Spinal cord (tissue), 10 donors: ENCODE data around the gene CNOT2. TPM values are rescaled to one million over a fixed set of nuclear protein-coding genes. Genes with fewer than 3 reads are reported as not detected.

Experiments used
- DNase-seq, 6 donors: peaks; one replicate each; pipeline versions ENCODE4 v3.0.0 to v3.0.0-alpha.2; 2013 to 2015; ENCODE audit warnings: low spot score in 6 of 6, low read depth in 4 of 6
- H3K27ac ChIP-seq: one replicate; pipeline ENCODE4 v1.5.1; 2013; ENCODE audit warnings: low read depth, low read length, control low read depth
- H3K27me3 ChIP-seq: one replicate; pipeline ENCODE4 v1.6.1; 2013; ENCODE audit warnings: low read length; ENCODE audit not compliant: control insufficient read depth, insufficient read depth
- H3K36me3 ChIP-seq: one replicate; pipeline ENCODE4 v1.6.1; 2013; ENCODE audit warnings: low read length; ENCODE audit not compliant: control insufficient read depth, insufficient read depth
- H3K4me1 ChIP-seq: one replicate; pipeline ENCODE4 v1.6.1; 2013; ENCODE audit warnings: low read length; ENCODE audit not compliant: control insufficient read depth, insufficient read depth
- H3K4me3 ChIP-seq: one replicate; pipeline ENCODE4 v1.5.1; 2013; ENCODE audit warnings: low read depth, low read length, control low read depth
- H3K9me3 ChIP-seq: one replicate; pipeline ENCODE4 v1.6.1; 2013; ENCODE audit warnings: low read length; ENCODE audit not compliant: control insufficient read depth, insufficient read depth
- WGBS: methylation state at CpG from one replicate; pipeline ENCODE4 v1.1.5; 2013; ENCODE audit warnings: missing lambda C conversion rate; ENCODE audit not compliant: insufficient coverage; 5-methylcytosine and 5-hydroxymethylcytosine counted together
- polyA plus RNA-seq, 2 donors: library from polyadenylated mRNA; unstranded; fragments of 120-200 nt; gene quantifications; one replicate each; pipeline ENCODE4 v1.2.1, GENCODE V29; 2013; ENCODE audit not compliant: insufficient read length in 2 of 2
- total RNA-seq, 2 donors: library from RNA; depleted of rRNA in 1 of 2; stranded (reverse); fragments of 120-200 nt in 1 of 2; fragments of >200 nt in 1 of 2; gene quantifications; one replicate each; pipeline versions ENCODE4 v1.2.3 to v1.2.4, GENCODE V29; 2013 to 2014
- donor health status: healthy.

Gene CNOT2
- total and polyA plus RNA-seq, 4 donors, result 72.9 to 155 (median 102) TPM

GRCh38 chr12:70398862-70399261 lies 155.6 kb downstream of the CNOT2 start:
- 70% methylated on average over 1 of the region's 3 CpGs for WGBS
- H3K4me3 ChIP-seq, result no peak overlapping the region
- H3K27me3 ChIP-seq, result no peaks in the 10 kb centered on the region
- no peaks in the 10 kb centered on the region for H3K9me3 ChIP-seq
- peaks cover 9% of the 10 kb centered on the region for H3K36me3 ChIP-seq
- DNase-seq, result no peak
- no peak overlapping the region for H3K27ac ChIP-seq
- no peaks in the 10 kb centered on the region for H3K4me1 ChIP-seq

DNA sequence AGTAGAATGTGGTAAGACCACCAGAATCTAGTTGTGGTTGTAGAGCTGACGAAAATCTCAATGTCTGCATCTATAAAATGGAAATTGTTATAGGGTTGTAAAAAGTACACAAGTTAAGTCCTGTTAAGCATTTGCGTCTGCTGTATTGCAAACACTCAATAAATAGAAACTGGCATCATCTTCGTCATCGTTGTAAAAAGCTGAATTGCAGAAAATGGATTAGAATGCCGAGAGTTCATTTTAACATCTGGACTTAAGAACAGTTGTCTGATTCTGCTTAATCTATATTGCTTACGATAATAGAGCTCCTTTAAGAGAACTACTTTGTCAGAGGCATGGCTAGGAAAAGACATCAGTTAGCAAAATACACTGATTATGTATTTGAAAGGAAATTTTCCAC lies 156.1 kb downstream of the CNOT2 start:
- WGBS, result 88% methylated on average over 3 of the region's 6 CpGs
- Histone ChIP-seq H3K4me3 (no peak overlapping the region), H3K9me3 (no peaks in the 10 kb centered on the region), H3K27ac (no peak overlapping the region), H3K27me3 (no peaks in the 10 kb centered on the region), H3K36me3 (peaks cover 9% of the 10 kb centered on the region), H3K4me1 (no peaks in the 10 kb centered on the region)
- no peak for DNase-seq

DNA sequence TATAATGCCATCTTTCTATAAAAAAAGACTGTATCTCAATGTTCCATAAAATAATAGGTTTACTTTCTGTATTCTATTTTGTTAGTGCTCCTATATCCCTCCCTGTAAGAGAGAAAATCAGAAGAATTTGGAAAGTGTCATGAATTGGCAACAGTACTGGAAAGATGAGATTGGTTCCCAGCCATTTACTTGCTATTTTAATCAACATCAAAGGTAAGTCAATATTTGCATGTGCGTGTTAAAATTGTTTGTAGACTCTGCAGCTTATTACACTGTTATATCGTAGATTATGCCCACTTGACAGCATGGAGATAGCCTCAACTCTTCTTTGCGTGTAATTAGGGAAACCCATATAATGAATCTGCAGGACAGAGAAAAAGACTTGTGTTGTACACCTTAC lies 156.9 kb downstream of the CNOT2 start:
- peaks cover 9% of the 10 kb centered on the region for H3K36me3 ChIP-seq
- WGBS, result no CpG with 5 or more reads among the region's 3 CpGs
- H3K4me3 ChIP-seq, result no peak overlapping the region
- H3K27ac ChIP-seq, result no peak overlapping the region
- H3K4me1 ChIP-seq, result no peaks in the 10 kb centered on the region
- no peaks in the 10 kb centered on the region for H3K9me3 ChIP-seq
- no peak for DNase-seq
- no peaks in the 10 kb centered on the region for H3K27me3 ChIP-seq

DNA sequence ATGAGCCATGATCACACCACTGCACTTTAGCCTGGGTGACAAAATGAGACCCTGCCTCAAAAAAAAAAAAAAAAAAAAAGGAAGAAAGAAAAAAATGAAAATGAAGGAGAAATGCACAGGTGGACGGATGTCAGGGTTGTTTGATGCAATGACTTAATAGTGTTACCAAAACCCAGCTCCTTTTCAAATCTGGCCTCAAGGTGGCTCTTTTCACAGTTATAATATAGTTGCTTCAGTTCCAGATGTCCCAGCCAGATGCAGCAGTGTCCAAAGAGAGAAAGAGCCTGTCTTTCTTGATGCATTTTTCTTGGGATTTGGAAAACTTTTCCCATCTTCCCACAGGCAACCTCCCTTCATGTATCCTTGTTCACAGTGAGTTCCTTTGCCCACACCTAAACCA lies 159.4 kb downstream of the CNOT2 start:
- no peak for DNase-seq
- no peaks in the 10 kb centered on the region for H3K9me3 ChIP-seq
- H3K4me3 ChIP-seq, result no peak overlapping the region
- H3K36me3 ChIP-seq, result peaks cover 9% of the 10 kb centered on the region
- H3K27ac ChIP-seq, result no peak overlapping the region
- no peaks in the 10 kb centered on the region for H3K27me3 ChIP-seq
- no CpG with 5 or more reads among the region's 1 CpG for WGBS
- H3K4me1 ChIP-seq, result no peaks in the 10 kb centered on the region

DNA sequence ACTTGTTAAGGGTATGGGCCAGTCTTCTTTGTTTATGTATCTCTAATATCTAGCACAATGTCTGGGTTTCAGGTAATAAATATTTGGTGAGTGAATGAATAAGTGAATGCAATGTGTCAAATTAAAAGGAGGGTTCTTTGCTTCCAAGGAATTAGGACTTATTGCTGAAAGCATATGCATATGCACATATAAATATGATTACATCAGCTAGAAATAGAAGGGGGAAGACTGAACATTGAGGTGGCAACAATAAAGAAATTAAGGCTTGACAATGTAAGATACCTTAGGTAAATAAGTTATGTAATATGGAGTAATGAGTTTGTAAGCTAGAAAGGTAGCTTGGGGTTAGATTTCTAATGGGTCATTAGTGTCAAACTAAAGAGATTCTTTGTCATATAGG lies 160.6 kb downstream of the CNOT2 start:
- no peak overlapping the region for H3K4me3 ChIP-seq
- no peaks in the 10 kb centered on the region for H3K9me3 ChIP-seq
- no peaks in the 10 kb centered on the region for H3K4me1 ChIP-seq
- peaks cover 9% of the 10 kb centered on the region for H3K36me3 ChIP-seq
- H3K27me3 ChIP-seq, result no peaks in the 10 kb centered on the region
- no peak for DNase-seq
- no peak overlapping the region for H3K27ac ChIP-seq

Other genes starting within 250 kb of the CNOT2 start
- gene KCNMB4, start 122.9 kb downstream of the CNOT2 start, total RNA-seq, result 10 to 100 TPM; 14.0 to 18.9 TPM
- gene KCNMB4, start 122.9 kb downstream of the CNOT2 start, polyA plus RNA-seq, result 10 to 100 TPM; 42.1 TPM